Omental fat pad (tissue), 4 donors: ENCODE measurements around the gene TMEM123. TPM values are rescaled to one million over a fixed set of nuclear protein-coding genes. Genes with fewer than 3 reads are reported as not detected.

Experiments
- ATAC-seq: fragments of 150-250 bp; one replicate; pipeline ENCODE4 v1.9.1; 2016; ENCODE audit warnings: mild to moderate bottlenecking, moderate library complexity; ENCODE audit not compliant: low FRiP score
- DNase-seq: peaks from one replicate; pipeline ENCODE4 v3.0.0-alpha.2; 2019; ENCODE audit warnings: low spot score
- CTCF ChIP-seq, 3 donors: fragments of 450-650 bp; IDR thresholded peaks; one replicate each; pipeline ENCODE4 v1.5.1; 2016 to 2017; ENCODE audit warnings: antibody characterized with exemption in 3 of 3, mild to moderate bottlenecking in 3 of 3, moderate library complexity in 2 of 3
- total RNA-seq, 4 donors: library from RNA; depleted of rRNA; stranded (reverse); fragments of >200 nt; gene quantifications; one replicate each; pipeline ENCODE4 v1.1.0, GENCODE V29; 2016

The TMEM123 gene
- total RNA-seq, 4 donors from 2014 or later: 81.8 to 109 (median 98.8) TPM

DNA sequence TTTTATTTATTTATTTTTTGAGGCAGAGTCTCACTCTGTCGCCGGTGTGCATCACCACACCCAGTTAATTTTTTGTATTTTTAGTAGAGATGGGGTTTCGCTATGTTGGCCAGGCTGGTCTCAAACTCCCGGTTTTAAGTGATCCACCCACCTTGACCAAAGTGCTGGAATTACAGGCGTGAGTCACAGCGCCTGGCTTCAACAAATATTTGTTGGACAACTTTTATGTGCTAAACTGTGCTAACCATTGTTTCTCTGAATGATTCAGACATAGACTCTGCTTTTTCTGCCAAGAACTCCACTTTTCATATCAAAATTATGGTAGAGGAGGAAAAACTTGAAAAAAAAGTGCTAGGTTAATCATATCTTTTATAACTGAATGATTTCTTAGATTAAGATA is 41.7 kb upstream of the TMEM123 start:
- TF ChIP-seq CTCF (IDR thresholded peaks at IDR 0.05): no peak
- DNase-seq (no peak), ATAC-seq (no peak)

- no peak for DNase-seq
- ATAC-seq: no peak
- TF ChIP-seq CTCF (IDR thresholded peaks at IDR 0.05): no peak
These were observed 41.0 kb upstream of the TMEM123 start for GRCh38 chr11:102493524-102493923.

DNA sequence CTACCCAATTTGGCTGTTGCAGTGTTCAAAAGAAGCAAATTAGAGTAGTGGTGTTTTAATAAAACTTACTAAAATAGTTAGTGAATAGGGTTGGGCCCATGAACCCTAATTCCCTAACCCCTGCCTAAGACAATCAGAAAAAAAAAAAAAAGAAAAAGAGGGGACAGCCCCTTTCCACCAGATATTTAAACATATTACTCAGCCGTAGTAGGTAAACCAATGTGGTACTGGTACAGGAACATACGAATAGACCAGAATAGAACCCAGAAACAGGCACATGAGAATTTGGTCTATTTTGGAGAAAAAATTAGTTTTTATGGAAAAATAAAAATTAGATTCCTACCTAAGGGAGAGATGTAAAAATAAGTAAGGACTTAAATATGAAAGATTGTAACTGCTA is 39.4 kb upstream of the TMEM123 start:
- DNase-seq (no peak), ATAC-seq (no peak)
- TF ChIP-seq CTCF (IDR thresholded peaks at IDR 0.05): no peak

GRCh38 chr11:102489186-102490145 is 36.9 kb upstream of the TMEM123 start:
- ATAC-seq: no peak
- no peak for TF ChIP-seq CTCF (IDR thresholded peaks at IDR 0.05)
- DNase-seq: no peak

DNA sequence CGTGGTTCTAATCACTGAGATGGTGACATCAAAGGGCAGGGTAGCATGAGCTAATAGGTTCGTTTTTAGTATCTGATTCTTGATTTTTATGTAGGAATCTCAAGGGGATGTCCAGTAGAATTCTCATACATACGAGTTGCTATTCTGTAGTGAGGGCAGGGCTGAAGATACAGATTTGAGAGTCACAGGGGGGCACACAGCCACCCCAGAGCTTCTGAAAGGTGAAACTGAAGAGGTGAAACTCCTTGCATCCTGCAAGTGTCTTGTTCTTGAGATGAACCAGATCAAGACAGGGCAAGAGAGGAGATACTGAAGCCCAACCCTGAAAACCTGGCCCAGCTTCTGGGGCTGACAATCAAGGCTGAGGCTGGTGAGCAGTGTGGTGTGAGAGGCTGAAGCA is 35.6 kb upstream of the TMEM123 start:
- ATAC-seq (no peak), DNase-seq (no peak)
- no peak for TF ChIP-seq CTCF (IDR thresholded peaks at IDR 0.05)

GRCh38 chr11:102487214-102487613 is 34.6 kb upstream of the TMEM123 start:
- no peak for DNase-seq
- TF ChIP-seq CTCF (IDR thresholded peaks at IDR 0.05): no peak
- ATAC-seq: no peak

- ATAC-seq (no peak), DNase-seq (no peak)
- no peak for TF ChIP-seq CTCF (IDR thresholded peaks at IDR 0.05)
These were observed 34.0 kb upstream of the TMEM123 start for GRCh38 chr11:102486584-102486983.
